BE2C (cell line): Measurements from ENCODE around the gene YWHAG.

Experiments
- DNase-seq: peaks from one replicate; pipeline ENCODE4 v3.0.0-alpha.2; 2020
- H3K27me3 ChIP-seq: fragments of 250-450 bp; sonication (Bioruptor Pico); 2 replicates; pipeline ENCODE4 v1.5.1; 2020; ENCODE audit warnings: mild to moderate bottlenecking
- H3K36me3 ChIP-seq: fragments of 250-450 bp; sonication (Bioruptor Pico); 2 replicates; pipeline ENCODE4 v1.5.1; 2020; ENCODE audit warnings: mild to moderate bottlenecking
- H3K4me1 ChIP-seq: fragments of 250-450 bp; sonication (Bioruptor Pico); 2 replicates; pipeline ENCODE4 v1.5.1; 2020
- H3K4me3 ChIP-seq: 2 replicates; pipeline ENCODE4 v1.5.1; 2011; ENCODE audit warnings: low read depth, low read length
- H3K9me3 ChIP-seq: fragments of 250-450 bp; sonication (Bioruptor Pico); 2 replicates; pipeline ENCODE4 v1.5.1; 2020
- TF ChIP-seq, protein P1 (sequence below): IDR thresholded peaks from 2 replicates; pipeline ENCODE4 v1.5.1; 2012; ENCODE audit warnings: mild to moderate bottlenecking, low read depth, low read length

Gene YWHAG

DNA sequence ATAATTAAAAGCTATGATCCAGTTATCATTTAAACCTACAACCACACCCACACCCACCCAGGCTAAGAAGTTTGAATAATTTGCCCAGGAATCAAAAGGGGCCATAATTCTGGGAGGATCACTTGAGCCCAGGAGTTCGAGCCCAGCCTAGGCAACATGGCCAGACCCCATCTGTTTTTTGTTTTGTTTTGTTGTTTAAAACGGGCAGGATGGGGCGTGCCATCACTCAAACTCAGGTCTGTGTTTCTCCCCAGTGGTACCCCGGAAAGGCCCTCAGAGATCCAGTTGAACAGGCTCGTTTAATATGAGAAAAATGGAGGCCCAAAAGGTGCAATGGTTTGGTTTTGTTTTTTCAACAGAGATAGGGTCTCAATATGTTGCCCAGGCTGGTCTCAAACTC lies 33.0 kb downstream of the YWHAG start:
- Histone ChIP-seq H3K4me3 (no peak overlapping the region), H3K27me3 (no peaks in the 10 kb centered on the region), H3K36me3 (peaks cover 72% of the 10 kb centered on the region), H3K9me3 (no peaks in the 10 kb centered on the region), H3K4me1 (no peaks in the 10 kb centered on the region)
- no peak for DNase-seq
- TF ChIP-seq, protein P1, sequence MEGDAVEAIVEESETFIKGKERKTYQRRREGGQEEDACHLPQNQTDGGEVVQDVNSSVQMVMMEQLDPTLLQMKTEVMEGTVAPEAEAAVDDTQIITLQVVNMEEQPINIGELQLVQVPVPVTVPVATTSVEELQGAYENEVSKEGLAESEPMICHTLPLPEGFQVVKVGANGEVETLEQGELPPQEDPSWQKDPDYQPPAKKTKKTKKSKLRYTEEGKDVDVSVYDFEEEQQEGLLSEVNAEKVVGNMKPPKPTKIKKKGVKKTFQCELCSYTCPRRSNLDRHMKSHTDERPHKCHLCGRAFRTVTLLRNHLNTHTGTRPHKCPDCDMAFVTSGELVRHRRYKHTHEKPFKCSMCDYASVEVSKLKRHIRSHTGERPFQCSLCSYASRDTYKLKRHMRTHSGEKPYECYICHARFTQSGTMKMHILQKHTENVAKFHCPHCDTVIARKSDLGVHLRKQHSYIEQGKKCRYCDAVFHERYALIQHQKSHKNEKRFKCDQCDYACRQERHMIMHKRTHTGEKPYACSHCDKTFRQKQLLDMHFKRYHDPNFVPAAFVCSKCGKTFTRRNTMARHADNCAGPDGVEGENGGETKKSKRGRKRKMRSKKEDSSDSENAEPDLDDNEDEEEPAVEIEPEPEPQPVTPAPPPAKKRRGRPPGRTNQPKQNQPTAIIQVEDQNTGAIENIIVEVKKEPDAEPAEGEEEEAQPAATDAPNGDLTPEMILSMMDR, result no peak

DNA sequence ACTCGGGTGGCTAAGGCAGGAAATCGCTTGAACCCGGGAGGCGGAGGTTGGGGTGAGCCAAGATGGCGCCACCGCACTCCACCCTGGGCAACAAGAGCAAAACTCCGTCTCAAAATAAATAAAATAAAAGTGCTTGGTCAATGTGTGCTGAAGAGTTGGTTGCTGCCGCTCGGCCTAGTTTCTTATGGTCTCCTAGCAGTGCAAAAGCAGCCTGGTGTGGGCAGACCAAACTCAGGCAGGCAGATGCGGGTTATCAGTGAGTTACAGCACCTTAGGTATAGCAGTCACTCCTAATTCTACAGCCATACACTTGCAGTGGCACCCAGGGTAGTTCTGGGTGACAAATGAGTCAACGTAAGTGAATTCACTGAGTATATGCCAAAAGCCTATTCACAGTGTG lies 33.7 kb downstream of the YWHAG start:
- no peaks in the 10 kb centered on the region for H3K4me1 ChIP-seq
- H3K36me3 ChIP-seq, result peaks cover 66% of the 10 kb centered on the region
- no peaks in the 10 kb centered on the region for H3K9me3 ChIP-seq
- H3K27me3 ChIP-seq, result no peaks in the 10 kb centered on the region
- TF ChIP-seq, protein P1, result no peak
- no peak overlapping the region for H3K4me3 ChIP-seq
- DNase-seq, result no peak

DNA sequence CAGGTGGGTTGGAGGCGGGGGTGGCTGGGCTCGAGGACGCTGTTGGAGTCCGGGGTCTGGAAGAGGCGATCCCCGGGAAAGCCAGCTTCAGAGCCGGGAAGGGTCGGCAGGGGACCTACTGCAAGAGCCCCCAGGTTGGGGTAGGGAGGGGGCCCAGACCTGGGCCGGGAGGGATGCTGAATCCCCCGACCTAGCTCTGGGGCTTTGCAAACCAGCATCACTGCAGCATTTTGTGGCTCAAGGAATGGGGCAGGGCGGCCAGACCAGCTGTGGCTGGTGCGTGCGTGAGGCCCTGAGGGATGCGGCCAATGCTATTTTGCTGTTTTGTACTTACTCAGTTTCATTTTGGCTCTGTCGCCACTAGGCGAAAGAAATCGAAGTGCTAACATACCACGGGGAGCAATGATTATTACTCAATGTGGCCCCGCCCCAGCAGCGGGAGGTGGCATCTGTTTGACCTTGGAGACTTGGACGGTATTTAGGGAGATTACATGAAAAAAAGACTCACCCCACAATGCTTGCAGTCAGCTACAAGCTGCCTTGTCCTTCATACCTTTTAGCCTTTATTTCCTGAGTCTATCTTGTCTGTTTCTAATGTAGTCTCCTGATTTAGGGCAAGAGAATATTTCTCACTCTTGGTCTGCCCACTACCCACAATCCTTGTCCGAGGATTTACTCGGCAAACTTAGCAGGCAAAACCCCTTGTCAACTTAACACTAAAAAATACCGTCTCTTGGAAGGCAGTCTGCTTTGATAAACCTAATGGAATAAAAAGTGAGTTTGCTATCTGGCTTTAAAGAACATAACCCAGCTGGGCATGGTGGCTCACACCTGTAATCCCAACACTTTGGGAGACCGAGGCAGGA lies 40.1 kb downstream of the YWHAG start:
- TF ChIP-seq, protein P1, result peak; percentile 38; the same call in 1 of the 2 replicates
- peak; percentile 69 for DNase-seq
- Histone ChIP-seq H3K36me3 (peaks cover 12% of the 10 kb centered on the region), H3K4me1 (peaks cover 4% of the 10 kb centered on the region), H3K4me3 (peak overlapping the region; percentile 66), H3K27me3 (no peaks in the 10 kb centered on the region), H3K9me3 (no peaks in the 10 kb centered on the region)

DNA sequence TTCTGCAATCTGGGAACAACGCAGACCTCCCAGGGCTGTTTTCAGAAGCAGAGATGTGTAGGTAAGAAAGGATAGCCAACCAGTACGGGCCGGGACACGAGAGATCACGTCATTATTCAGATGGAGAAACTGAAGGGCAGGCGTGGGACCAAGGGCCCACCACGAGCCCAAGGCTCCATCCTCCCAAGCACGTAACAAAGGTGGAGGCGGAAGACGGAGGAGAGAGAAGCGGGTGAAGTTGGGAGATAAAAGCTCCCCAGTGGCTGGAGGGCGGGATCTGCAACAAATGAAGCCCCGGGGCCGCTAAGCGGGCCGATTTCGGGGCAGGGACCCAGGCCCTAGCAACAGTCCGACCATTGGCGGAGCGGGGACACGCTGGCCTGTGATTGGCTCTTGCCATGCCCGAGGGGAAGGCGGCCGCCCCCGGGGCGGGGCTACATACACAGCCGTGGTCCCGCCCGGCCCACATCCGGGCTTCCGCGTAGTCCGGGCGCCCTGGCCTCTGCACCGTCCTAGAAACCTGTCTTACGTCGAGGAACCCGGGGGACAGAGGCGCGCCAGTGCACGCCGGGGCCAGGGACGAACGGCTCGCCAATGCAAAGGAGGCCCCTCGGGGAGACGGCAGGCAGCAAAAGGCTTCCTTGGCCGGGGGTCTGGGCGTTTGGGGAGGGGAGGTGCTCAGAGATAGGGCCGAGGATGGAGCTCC lies 40.9 kb downstream of the YWHAG start:
- H3K27me3 ChIP-seq, result no peaks in the 10 kb centered on the region
- H3K9me3 ChIP-seq, result no peaks in the 10 kb centered on the region
- DNase-seq, result peak; percentile 99
- H3K4me1 ChIP-seq, result peaks cover 4% of the 10 kb centered on the region
- peak overlapping the region; percentile 66 for H3K4me3 ChIP-seq
- peaks cover 5% of the 10 kb centered on the region for H3K36me3 ChIP-seq
- TF ChIP-seq, protein P1, result no peak

DNA sequence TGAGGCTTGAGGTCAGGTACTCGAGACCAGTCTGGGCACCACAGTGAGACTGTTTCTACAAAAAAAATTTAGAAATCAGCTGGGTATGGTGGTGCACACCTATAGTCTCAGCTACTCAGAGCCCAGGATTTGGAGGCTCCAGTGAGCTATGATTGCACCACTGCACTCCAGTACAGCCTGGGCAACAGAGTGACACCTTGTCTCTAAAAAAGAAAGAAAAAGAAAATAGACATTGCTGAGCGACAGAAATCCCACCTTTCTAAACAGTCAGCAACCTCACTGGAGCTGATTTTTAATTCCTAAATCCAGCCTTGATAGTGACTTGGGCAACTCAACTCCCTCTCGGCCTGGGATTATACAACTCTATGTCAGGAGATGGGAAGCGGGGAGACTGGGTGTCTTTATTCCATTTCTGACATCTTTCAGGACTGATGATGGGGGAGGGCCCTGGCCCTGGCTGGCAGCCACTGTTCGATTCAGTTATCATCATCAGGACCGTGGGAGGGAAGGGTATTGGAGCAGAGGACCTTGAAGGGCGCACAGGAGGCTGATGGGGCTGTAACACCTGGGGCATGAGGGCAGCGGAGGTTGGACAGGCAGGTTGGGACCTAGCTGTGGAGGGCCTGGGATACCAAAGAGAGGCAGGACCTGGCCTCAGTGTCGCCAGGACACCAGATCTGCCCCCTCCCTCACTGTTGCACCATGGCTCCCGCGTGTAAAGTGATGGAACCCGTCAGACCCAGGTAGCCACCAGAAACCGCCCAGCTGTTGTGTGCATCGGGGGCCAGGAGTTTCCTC lies 41.6 kb downstream of the YWHAG start:
- Histone ChIP-seq H3K4me3 (peak overlapping the region; percentile 66), H3K36me3 (no peaks in the 10 kb centered on the region), H3K4me1 (peaks cover 4% of the 10 kb centered on the region), H3K27me3 (no peaks in the 10 kb centered on the region), H3K9me3 (no peaks in the 10 kb centered on the region)
- TF ChIP-seq, protein P1, result no peak
- no peak for DNase-seq
